Measurements from ENCODE around the gene ZNF410.
"Not testable (repeated sequence)": the region's sequence is repeated elsewhere in the genome, so short reads cannot be mapped to it uniquely, and the experiment has no call there.

The ZNF410 gene

DNA sequence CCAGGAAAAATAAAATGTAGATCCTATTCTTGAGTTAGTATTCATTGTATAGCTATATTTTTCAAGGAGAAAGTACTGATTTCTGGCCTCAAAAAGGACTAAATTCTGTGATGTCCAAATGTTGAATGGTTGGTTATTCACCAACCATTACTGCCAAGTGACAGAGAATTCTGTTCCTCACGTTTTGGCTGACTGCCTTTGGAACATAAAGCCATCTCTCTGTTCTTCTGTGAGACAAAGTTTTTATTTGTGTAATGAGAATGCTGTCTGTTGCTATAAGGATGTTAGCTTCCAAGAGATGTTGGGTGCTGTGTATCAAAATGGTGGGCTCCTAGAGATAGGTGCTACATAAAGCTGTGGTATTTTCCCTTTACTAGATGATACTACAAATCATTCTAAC lies 9.3 kb downstream of the ZNF410 start:
- TF ChIP-seq JUND (IDR thresholded peaks at IDR 0.05; ENCODE audit: low read depth): no peak
- in situ Hi-C loops (cut with HindIII; ENCODE audit: low pct_unique_long_range_greater_than_20kb, low sequenced_read_pairs): no loop called here
- DNase-seq (ENCODE audit: low read depth in 1 of 2, low spot score in 1 of 2): no peak

GRCh38 chr14:73896521-73896920 lies 9.9 kb downstream of the ZNF410 start:
- no peak for DNase-seq (ENCODE audit: low read depth in 1 of 2, low spot score in 1 of 2)
- in situ Hi-C loops (cut with HindIII; ENCODE audit: low pct_unique_long_range_greater_than_20kb, low sequenced_read_pairs): no loop called here

GRCh38 chr14:73903028-73903427 lies 16.4 kb downstream of the ZNF410 start:
- in situ Hi-C loops (cut with HindIII; ENCODE audit: low pct_unique_long_range_greater_than_20kb, low sequenced_read_pairs): no loop called here
- DNase-seq (ENCODE audit: low read depth in 1 of 2, low spot score in 1 of 2): no peak
- no peak for TF ChIP-seq JUND (IDR thresholded peaks at IDR 0.05; ENCODE audit: low read depth)

More at GRCh38 chr14:73896521-73896920, 9.9 kb downstream of the ZNF410 start:
- no peak for TF ChIP-seq JUND (IDR thresholded peaks at IDR 0.05; ENCODE audit: low read depth)

- in situ Hi-C loops (cut with HindIII; ENCODE audit: low pct_unique_long_range_greater_than_20kb, low sequenced_read_pairs): no loop called here
- DNase-seq (ENCODE audit: low read depth in 1 of 2, low spot score in 1 of 2): no peak
These were observed 23.0 kb downstream of the ZNF410 start for GRCh38 chr14:73909681-73910080.

GRCh38 chr14:73913256-73913655 lies 26.6 kb downstream of the ZNF410 start:
- DNase-seq (ENCODE audit: low read depth in 1 of 2, low spot score in 1 of 2): no peak
- no peak for TF ChIP-seq JUND (IDR thresholded peaks at IDR 0.05; ENCODE audit: low read depth)
- in situ Hi-C loops (cut with HindIII; ENCODE audit: low pct_unique_long_range_greater_than_20kb, low sequenced_read_pairs): no loop called here

More at GRCh38 chr14:73909681-73910080, 23.0 kb downstream of the ZNF410 start:
- no peak for TF ChIP-seq JUND (IDR thresholded peaks at IDR 0.05; ENCODE audit: low read depth)

GRCh38 chr14:73916324-73916723 lies 29.7 kb downstream of the ZNF410 start:
- in situ Hi-C loops (cut with HindIII; ENCODE audit: low pct_unique_long_range_greater_than_20kb, low sequenced_read_pairs): no loop called here
- DNase-seq (ENCODE audit: low read depth in 1 of 2, low spot score in 1 of 2): no peak
- no peak for TF ChIP-seq JUND (IDR thresholded peaks at IDR 0.05; ENCODE audit: low read depth)

GRCh38 chr14:73919457-73919856 lies 32.8 kb downstream of the ZNF410 start:
- DNase-seq (ENCODE audit: low read depth in 1 of 2, low spot score in 1 of 2); in situ Hi-C loops (cut with HindIII; ENCODE audit: low pct_unique_long_range_greater_than_20kb, low sequenced_read_pairs): not testable (repeated sequence)

- DNase-seq (ENCODE audit: low read depth in 1 of 2, low spot score in 1 of 2): no peak
- TF ChIP-seq JUND (IDR thresholded peaks at IDR 0.05; ENCODE audit: low read depth): no peak
- in situ Hi-C loops (cut with HindIII; ENCODE audit: low pct_unique_long_range_greater_than_20kb, low sequenced_read_pairs): no loop called here
These were observed 37.7 kb downstream of the ZNF410 start for GRCh38 chr14:73924337-73924736.

GRCh38 chr14:73935666-73936065 lies 49.0 kb downstream of the ZNF410 start:
- no peak for TF ChIP-seq JUND (IDR thresholded peaks at IDR 0.05; ENCODE audit: low read depth)
- peak; percentile 33 for DNase-seq (ENCODE audit: low read depth in 1 of 2, low spot score in 1 of 2)
- in situ Hi-C loops (cut with HindIII; ENCODE audit: low pct_unique_long_range_greater_than_20kb, low sequenced_read_pairs): no loop called here

GRCh38 chr14:73936548-73936947 lies 49.9 kb downstream of the ZNF410 start:
- DNase-seq (ENCODE audit: low read depth in 1 of 2, low spot score in 1 of 2): no peak
- no peak for TF ChIP-seq JUND (IDR thresholded peaks at IDR 0.05; ENCODE audit: low read depth)
- in situ Hi-C loops (cut with HindIII; ENCODE audit: low pct_unique_long_range_greater_than_20kb, low sequenced_read_pairs): no loop called here

DNA sequence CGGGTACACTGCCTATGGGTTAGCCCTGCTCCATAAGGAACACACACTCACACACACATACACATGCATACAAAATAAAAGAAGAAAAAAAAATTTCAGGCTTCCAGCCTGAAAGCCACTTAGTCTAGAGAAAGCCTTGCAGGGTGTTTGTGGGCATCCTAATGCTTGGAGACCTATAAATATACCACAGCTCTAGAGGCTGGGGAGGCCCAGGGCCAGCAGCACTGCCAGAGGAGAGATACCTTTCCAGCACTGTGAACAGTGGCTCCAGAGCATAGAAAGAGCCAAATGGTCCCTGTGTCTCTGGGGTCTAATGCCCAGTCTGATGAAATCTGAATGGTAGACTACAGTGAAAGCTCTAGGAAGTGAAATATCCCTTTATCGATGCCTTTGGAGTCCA lies 50.4 kb downstream of the ZNF410 start:
- no peak for TF ChIP-seq JUND (IDR thresholded peaks at IDR 0.05; ENCODE audit: low read depth)
- DNase-seq (ENCODE audit: low read depth in 1 of 2, low spot score in 1 of 2): no peak
- in situ Hi-C loops (cut with HindIII; ENCODE audit: low pct_unique_long_range_greater_than_20kb, low sequenced_read_pairs): no loop called here

DNA sequence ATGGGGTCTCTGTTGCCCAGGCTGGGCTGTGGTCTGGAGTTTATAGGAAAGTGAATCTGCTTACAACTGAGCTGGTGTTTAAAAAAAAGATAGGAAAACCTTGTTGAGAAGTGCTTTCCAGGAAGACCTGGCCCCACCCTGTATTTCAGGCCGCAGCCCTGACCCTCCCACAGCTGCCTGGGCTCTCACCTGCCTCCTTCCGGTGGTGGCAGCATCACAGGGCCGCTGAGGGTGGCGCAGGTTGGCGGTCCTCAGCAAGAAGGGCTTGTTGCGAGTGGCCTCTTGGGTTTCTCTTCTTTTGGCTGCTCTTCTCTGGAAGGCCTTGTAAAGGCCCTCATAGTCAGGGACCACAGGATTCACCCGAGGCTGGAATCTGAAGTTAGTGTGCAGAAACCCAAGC lies 55.5 kb downstream of the ZNF410 start:
- in situ Hi-C loops (cut with HindIII; ENCODE audit: low pct_unique_long_range_greater_than_20kb, low sequenced_read_pairs): no loop called here
- no peak for TF ChIP-seq JUND (IDR thresholded peaks at IDR 0.05; ENCODE audit: low read depth)
- no peak for DNase-seq (ENCODE audit: low read depth in 1 of 2, low spot score in 1 of 2)

DNA sequence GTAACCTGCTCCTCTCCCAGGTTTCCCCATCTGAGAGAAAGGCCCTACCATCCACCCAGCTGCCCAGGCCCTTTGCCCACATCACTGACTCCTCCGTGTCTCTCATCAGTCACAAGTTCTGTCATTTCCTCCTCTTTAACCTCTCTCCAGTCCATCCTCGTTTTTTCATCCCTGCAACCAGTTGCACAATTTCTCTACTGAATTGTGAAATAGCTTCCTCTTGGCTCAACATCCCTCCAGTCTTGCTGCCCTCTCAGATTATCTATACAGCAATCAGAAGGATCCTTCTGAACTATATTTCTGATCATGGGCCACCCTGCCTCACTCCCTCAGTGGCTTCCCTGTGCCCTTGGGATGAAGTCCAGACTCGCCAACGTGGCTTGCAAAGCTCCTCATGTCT lies 56.4 kb downstream of the ZNF410 start:
- no peak for TF ChIP-seq JUND (IDR thresholded peaks at IDR 0.05; ENCODE audit: low read depth)
- peak in 1 of 2 experiments; percentile 24 for DNase-seq (ENCODE audit: low read depth in 1 of 2, low spot score in 1 of 2)

GRCh38 chr14:73944432-73945158 lies 57.9 kb downstream of the ZNF410 start:
- in situ Hi-C loops (cut with HindIII; ENCODE audit: low pct_unique_long_range_greater_than_20kb, low sequenced_read_pairs): no loop called here
- TF ChIP-seq JUND (IDR thresholded peaks at IDR 0.05; ENCODE audit: low read depth): no peak
- no peak for DNase-seq (ENCODE audit: low read depth in 1 of 2, low spot score in 1 of 2)

More for the DNA sequence above, 56.4 kb downstream of the ZNF410 start:
- in situ Hi-C loops (cut with HindIII; ENCODE audit: low pct_unique_long_range_greater_than_20kb, low sequenced_read_pairs): no loop called here
